Activated T-helper 1 cell treated with anti-CD3 and anti-CD28 coated beads, Interleukin-12 subunit alpha, Interleukin-12 subunit beta, Interleukin-2, Interleukin-4 antibody, amounts not matched to agents 30 ng/mL and 10 ng/mL and 1 ng/mL, durations not matched to agents 14 hours and 24 hours and 36 hours (primary cell): ENCODE data around the gene IQGAP3. TPM values are rescaled to one million over a fixed set of nuclear protein-coding genes. Genes with fewer than 3 reads are reported as not detected.

Source experiments
- DNase-seq: peaks from one replicate; pipeline ENCODE4 v3.0.0; 2021; ENCODE audit warnings: low spot score
- H3K27ac Mint-ChIP-seq: one replicate; pipeline ENCODE4 v1.8.0; 2021; ENCODE audit warnings: mild to moderate bottlenecking, mixed read lengths
- H3K27me3 Mint-ChIP-seq: one replicate; pipeline ENCODE4 v1.8.0; 2022; ENCODE audit warnings: mild to moderate bottlenecking, moderate library complexity, mixed read lengths; ENCODE audit not compliant: insufficient read depth
- H3K36me3 Mint-ChIP-seq: one replicate; pipeline ENCODE4 v1.8.0; 2021; ENCODE audit warnings: low read depth, mixed read lengths
- H3K4me1 Mint-ChIP-seq: one replicate; pipeline ENCODE4 v1.8.0; 2021; ENCODE audit warnings: low read depth, mixed read lengths
- H3K4me3 Mint-ChIP-seq: one replicate; pipeline ENCODE4 v1.8.0; 2021; ENCODE audit warnings: mild to moderate bottlenecking, moderate library complexity, mixed read lengths
- H3K9me3 Mint-ChIP-seq: one replicate; pipeline ENCODE4 v1.8.0; 2021; ENCODE audit warnings: mixed read lengths
- intact Hi-C: fragments of 100-400 bp; cut with micrococcal nuclease; formaldehyde crosslinking; loops from one replicate; pipeline ENCODE4 v1.15.1; 2024
- total RNA-seq: library from RNA; stranded (reverse); gene quantifications from 2 replicates; pipeline ENCODE4 v1.2.3, GENCODE V29; 2022

The IQGAP3 gene
- total RNA-seq, 1 donor from 2014 or later = 11.2 TPM

DNA sequence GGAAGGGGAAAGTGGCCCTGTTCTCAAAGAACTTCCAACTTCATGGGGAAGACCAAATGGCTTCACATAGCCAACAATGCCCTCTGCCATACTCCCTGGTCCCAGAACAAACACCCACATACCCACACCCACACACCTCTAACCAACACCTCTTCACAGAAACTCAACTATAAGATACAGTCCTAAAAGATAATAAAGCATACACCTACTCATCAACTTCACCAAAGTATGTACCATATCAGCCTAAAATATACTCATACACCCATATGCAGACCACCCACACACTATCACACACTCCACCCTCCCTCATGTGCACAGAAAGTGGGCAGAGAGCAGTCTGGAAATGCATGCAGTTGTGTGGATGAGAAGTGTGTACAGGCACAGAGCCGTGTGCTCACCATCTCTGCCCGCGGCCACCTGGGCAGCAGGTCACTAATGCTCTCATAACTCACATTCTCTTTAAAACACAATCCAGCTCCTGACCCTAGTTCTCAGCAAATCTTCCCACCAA lies 27.7 kb downstream of the IQGAP3 start:
- Mint-ChIP-seq H3K9me3 (no peaks in the 10 kb centered on the region), H3K4me1 (no peaks in the 10 kb centered on the region), H3K36me3 (peaks cover 8% of the 10 kb centered on the region), H3K4me3 (no peak overlapping the region), H3K27me3 (no peaks in the 10 kb centered on the region), H3K27ac (no peak overlapping the region)
- intact Hi-C loops = no loop called here
- DNase-seq = no peak

DNA sequence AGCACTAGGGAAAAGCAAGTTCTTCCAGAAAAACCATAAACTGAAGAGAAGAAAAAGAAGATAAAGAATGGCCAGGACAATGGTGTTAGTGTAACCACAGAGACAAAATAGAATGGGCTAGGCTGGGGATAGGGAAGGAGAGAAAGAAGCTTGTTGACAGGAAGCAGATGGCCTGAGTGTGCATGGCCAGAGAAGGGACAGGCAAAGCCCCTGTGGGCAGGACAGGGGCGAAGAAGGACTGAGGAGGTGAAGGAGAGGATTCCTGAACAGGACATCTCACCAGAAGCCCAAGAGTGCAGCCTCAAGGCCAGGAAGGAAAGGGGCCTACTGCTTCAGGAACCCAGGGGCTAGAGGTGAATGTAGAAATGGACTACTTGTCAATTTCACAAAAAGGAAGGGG lies 29.3 kb downstream of the IQGAP3 start:
- Mint-ChIP-seq H3K9me3 (no peaks in the 10 kb centered on the region), H3K27ac (no peak overlapping the region), H3K4me3 (no peak overlapping the region), H3K36me3 (peaks cover 17% of the 10 kb centered on the region), H3K4me1 (peaks cover 11% of the 10 kb centered on the region), H3K27me3 (no peaks in the 10 kb centered on the region)
- intact Hi-C loops = no loop called here
- DNase-seq = no peak

DNA sequence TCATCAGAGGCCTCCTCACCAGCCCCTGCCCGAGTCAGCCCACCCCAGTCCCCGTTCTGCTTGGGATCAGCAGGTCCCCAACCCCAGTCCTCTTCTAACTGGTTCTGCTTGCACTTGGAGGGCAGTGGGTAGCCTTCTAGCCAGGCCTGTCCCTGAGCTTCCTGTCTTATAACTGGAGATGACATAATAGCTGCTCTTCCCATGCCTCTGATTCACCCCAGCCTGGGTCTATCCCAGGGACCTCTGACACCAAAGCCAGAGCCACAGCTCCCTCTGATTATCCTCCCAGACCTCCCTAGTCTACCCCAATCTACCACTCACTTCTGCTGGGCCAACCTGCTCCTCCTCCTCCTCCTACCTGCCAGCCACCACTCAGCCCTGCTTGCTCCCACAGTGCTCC lies 31.4 kb downstream of the IQGAP3 start:
- Mint-ChIP-seq H3K9me3 (no peaks in the 10 kb centered on the region), H3K4me3 (no peak overlapping the region), H3K27me3 (no peaks in the 10 kb centered on the region), H3K27ac (peak overlapping the region; percentile 13), H3K36me3 (peaks cover 14% of the 10 kb centered on the region), H3K4me1 (peaks cover 11% of the 10 kb centered on the region)
- intact Hi-C loops = no loop called here
- no peak for DNase-seq

DNA sequence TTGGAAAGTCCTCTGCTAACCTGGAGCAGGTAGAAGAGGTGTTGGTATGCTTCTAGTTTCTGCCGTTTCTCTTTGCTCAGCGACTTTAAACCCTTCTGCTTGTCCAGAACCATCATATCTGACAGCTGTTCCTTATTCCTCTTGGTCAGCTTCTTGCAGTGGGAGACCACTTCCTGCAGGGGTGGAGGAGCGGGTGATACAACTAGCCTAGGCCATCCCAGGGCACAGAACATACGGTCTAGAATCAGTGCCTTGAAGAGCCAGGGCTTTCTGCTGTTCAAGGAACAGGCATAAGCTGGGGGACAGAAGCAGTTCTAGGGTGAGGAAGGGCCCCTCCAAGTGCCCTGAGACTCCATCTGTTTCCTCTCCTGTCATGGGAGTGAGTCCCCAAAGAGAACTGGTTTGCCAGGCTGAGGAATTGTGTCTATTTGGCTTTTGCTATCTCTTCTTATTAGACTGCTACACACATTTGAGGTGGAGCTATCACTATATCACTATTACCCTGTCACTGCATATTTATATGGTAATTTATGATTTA lies 32.5 kb downstream of the IQGAP3 start:
- Mint-ChIP-seq H3K36me3 (peaks cover 18% of the 10 kb centered on the region), H3K27ac (no peak overlapping the region), H3K4me1 (peaks cover 11% of the 10 kb centered on the region), H3K9me3 (no peaks in the 10 kb centered on the region), H3K27me3 (no peaks in the 10 kb centered on the region), H3K4me3 (no peak overlapping the region)
- no peak for DNase-seq
- intact Hi-C loops = no loop called here

DNA sequence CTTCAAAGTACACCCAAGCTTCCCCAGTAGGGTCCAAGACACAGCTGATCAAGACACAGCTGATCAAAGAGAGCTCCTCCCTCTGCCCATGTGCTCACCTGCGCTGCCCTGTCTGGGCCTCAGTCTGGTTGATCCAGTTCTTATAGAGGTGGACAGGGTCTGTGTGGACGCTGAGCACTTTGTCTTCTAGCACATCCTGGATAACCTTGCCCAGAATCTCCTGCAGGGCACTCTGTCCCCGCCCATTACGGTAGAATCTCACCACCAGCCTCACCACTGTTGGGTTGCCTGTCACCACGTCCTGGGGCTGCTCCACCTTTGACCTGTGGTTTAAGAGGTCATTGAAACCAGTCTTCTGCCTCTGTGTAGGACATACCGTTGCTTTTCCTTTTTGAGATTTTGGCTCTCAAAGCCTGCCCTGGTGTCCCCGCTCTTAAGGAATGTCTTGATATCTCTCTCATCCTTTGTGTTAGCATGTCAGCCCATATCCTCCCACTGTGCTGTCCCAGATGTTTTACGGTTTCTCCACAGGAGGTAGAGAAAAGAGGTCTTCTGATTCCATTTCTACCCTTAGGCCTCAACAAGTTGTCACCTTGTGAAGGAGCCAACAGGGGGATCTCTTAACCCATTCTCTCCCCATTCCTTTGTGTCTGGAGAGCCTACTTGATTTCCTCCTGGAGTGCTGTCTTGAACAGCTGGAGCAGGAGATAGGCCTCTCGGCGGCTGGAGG lies 33.5 kb downstream of the IQGAP3 start:
- peaks cover 11% of the 10 kb centered on the region for H3K4me1 Mint-ChIP-seq
- DNase-seq = no peak
- intact Hi-C loops = no loop called here
- H3K4me3 Mint-ChIP-seq = no peak overlapping the region
- no peaks in the 10 kb centered on the region for H3K9me3 Mint-ChIP-seq
- H3K36me3 Mint-ChIP-seq = peaks cover 18% of the 10 kb centered on the region
- no peak overlapping the region for H3K27ac Mint-ChIP-seq
- no peaks in the 10 kb centered on the region for H3K27me3 Mint-ChIP-seq

DNA sequence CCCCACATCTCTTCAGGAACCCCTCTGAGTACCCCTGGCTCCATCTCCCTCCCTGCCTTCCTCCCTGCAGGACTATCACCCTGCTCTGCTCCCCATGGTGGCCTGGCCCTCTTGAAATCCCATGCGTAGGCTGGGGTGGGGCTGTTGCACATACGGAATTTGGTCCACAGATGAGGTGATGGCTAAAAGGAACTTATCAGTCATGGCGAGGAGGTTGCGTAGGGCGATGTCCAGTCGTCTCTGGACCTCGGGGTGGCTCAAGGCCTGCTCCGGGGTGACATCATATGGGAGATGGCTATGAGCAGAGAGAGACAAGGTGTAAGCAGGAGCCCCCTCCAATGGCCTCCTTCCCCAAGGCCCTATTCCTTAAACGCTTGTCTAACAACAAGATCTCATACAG lies 35.3 kb downstream of the IQGAP3 start:
- Mint-ChIP-seq H3K36me3 (peaks cover 16% of the 10 kb centered on the region), H3K27me3 (no peaks in the 10 kb centered on the region), H3K4me1 (peaks cover 11% of the 10 kb centered on the region), H3K4me3 (no peak overlapping the region), H3K9me3 (no peaks in the 10 kb centered on the region), H3K27ac (no peak overlapping the region)
- DNase-seq = no peak
- intact Hi-C loops = no loop called here

DNA sequence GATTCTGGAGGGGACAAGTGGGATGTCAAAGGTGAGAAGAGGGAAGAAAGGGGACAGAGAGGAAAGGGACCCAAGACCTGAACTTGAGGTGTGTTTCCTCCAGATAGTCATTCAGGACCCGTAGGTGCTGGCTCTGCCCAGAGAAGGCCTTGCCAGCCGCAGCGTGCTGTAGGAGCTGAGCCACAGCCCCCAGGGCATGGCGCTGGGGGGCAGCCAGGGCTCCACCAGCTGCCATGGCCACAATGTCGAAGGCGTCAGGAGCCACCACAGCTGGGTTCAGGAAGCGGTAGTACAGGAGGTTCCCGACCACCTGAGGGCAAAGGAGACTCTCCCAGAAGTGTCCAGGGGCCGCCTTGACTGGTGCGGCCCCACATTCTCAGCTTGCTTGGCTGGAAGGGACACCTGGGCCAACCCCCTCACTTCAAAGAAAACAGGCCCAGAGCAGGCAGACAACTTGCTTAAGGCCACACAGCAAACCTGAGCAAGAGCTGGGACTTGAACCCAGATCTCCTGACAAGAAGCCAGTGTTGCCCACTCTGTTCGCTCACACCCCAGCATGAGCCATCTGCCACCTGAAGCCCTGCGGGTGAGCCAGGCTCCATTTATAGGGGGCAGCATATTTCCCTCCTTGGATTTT lies 37.8 kb downstream of the IQGAP3 start:
- Mint-ChIP-seq H3K4me3 (no peak overlapping the region), H3K4me1 (peaks cover 11% of the 10 kb centered on the region), H3K9me3 (no peaks in the 10 kb centered on the region), H3K27ac (no peak overlapping the region), H3K27me3 (no peaks in the 10 kb centered on the region), H3K36me3 (peaks cover 13% of the 10 kb centered on the region)
- no peak for DNase-seq
- intact Hi-C loops = no loop called here

DNA sequence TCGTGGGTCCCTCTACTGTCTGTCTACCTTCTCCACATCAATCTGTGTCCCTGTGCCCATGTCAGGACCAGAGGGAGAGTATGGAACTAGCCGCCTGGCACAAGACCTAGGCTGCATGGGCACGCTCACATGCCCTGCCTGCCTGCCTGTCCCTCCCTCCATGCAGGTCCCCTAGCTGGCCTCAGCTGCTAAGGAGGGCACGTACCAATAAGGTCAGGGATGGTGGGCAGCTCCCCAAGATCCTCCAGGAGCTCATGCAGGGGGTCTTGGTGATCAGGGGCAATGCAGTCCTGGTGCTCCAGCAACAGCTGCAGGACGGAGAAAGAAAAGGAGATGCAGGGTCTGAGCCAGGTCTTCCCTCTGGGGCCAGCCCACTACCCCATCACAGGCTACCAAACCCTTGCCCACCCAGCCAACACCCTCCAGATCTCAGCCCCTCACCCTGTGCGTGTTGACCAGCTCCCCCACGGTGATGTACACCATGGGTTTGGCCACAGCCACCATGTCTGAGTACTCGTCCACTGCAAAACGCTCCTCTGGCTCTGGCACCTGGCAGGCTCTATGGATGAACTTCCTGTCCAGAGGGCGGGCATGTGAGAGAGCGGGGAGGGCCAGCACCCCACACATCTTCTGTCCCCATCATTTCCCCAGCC lies 38.7 kb downstream of the IQGAP3 start:
- Mint-ChIP-seq H3K27ac (no peak overlapping the region), H3K9me3 (no peaks in the 10 kb centered on the region), H3K4me3 (no peak overlapping the region)

DNA sequence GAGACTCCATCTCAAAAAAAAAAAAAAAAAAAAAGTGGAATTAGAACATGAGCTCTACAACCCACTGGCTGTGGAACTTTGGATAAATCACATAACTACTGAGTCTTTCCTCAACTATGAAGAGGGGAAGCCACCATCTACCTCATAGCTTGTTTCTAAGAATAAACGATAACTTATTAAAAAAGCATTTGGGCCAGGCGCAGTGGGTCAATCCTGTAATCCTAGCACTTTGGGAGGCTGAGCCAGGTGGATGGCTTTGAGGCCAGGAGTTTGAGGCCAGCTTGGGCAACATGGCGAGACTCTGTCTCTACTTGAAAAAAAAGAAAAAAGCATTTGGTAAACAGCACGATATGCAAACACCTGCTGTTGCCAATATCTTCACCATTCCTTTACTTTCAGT lies 40.0 kb downstream of the IQGAP3 start:
- H3K4me3 Mint-ChIP-seq = no peak overlapping the region
- no peaks in the 10 kb centered on the region for H3K9me3 Mint-ChIP-seq
- intact Hi-C loops = no loop called here
- H3K27me3 Mint-ChIP-seq = no peaks in the 10 kb centered on the region
- peaks cover 9% of the 10 kb centered on the region for H3K4me1 Mint-ChIP-seq
- H3K36me3 Mint-ChIP-seq = peaks cover 6% of the 10 kb centered on the region
- H3K27ac Mint-ChIP-seq = no peak overlapping the region
- no peak for DNase-seq

More for the DNA sequence above, 38.7 kb downstream of the IQGAP3 start:
- Mint-ChIP-seq H3K36me3 (peaks cover 9% of the 10 kb centered on the region), H3K4me1 (peaks cover 7% of the 10 kb centered on the region), H3K27me3 (no peaks in the 10 kb centered on the region)
- DNase-seq = no peak
- intact Hi-C loops = no loop called here

DNA sequence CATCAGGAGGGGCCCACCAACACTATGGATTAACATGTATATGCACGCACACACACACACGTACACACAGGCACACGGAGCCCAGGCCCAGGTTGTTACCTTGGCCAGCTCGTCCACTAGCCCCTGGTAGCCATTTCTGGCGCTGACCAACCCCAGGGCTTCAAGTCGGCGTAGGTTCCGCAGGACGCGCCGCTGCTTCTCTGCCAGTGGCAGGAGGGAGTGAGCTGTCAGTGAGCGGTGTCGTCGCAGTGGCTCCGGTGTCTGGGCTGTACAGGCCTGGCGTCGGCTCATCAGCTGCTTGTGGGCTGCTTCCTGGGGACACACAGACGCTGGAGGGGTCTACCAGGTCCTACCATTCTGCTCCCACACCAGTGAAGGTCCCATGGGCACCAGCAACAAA lies 42.4 kb downstream of the IQGAP3 start:
- Mint-ChIP-seq H3K4me1 (peaks cover 19% of the 10 kb centered on the region), H3K36me3 (peaks cover 10% of the 10 kb centered on the region), H3K4me3 (no peak overlapping the region), H3K9me3 (no peaks in the 10 kb centered on the region), H3K27me3 (no peaks in the 10 kb centered on the region), H3K27ac (no peak overlapping the region)
- DNase-seq = no peak
- intact Hi-C loops = no loop called here

DNA sequence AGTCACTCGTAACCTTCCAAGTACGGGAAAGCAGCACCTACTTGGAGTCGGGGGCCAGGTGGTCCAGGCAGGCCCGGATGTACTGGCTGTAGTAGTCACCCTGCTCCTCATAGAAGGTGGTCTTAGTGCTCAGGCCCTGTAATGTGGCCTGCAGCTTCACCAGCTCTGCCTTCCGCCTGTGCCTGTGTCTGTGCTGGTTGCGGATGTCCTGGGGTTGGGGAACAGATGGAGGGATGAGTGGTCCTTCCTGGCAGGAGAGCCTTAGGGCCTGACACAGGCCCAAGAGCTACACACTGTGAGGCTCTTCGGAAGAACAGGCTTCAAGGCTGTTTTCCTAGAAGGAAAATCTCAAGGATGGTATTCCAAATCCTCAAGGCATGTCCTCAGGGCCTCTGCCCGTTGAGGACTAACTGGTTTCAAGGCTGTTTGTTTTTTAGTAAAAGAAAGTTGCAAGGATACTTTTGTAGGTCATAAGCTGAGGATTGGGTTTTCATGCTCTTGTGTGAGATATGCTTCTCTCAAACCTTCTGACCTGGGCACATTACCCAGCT lies 43.4 kb downstream of the IQGAP3 start:
- Mint-ChIP-seq H3K27me3 (no peaks in the 10 kb centered on the region), H3K27ac (no peak overlapping the region), H3K4me3 (no peak overlapping the region), H3K36me3 (peaks cover 14% of the 10 kb centered on the region), H3K4me1 (peaks cover 29% of the 10 kb centered on the region), H3K9me3 (no peaks in the 10 kb centered on the region)
- DNase-seq = no peak
- intact Hi-C loops = no loop called here

DNA sequence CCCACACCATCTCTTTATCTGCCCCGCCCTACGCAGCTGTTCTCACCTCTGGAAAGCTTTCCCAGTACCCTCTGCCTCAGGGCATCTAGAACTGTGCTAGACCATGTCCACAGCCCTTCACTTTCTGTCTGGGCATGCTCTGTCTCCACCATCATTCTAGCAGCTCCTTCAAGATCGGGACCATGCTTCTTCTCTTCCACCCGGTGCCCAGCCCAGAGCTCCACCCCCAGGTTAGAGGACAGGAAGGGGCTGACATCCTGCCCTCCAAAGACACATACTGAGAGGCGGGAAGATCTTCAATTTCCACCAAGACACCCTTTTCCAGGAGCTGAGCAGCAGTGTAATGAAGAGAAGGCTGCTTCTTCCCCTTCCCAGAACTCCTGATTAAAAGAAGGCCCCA lies 44.1 kb downstream of the IQGAP3 start:
- Mint-ChIP-seq H3K36me3 (peaks cover 14% of the 10 kb centered on the region), H3K4me1 (peaks cover 32% of the 10 kb centered on the region), H3K27me3 (no peaks in the 10 kb centered on the region), H3K9me3 (no peaks in the 10 kb centered on the region), H3K27ac (no peak overlapping the region), H3K4me3 (no peak overlapping the region)
- intact Hi-C loops = no loop called here
- DNase-seq = no peak

DNA sequence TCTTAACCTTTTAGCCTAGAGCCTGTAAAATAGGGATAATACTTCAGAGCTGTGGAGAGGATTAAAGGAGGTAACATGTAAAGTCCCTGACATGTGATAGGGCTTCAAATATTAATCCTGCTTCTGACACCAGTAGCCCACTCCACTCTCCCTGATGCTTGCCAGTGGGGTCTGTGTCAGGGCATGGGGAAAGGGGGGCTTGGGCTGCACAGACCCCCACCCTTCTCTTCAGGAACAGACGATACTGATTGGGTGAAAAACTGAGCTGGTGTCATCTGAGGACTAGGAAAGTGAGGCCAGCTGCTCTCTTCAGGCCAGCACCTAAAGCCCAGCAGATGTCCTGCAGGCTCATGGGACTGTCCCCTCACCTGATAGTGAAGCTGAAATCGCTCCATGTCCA lies 44.8 kb downstream of the IQGAP3 start:
- H3K27ac Mint-ChIP-seq = no peak overlapping the region
- no peaks in the 10 kb centered on the region for H3K27me3 Mint-ChIP-seq
- peaks cover 32% of the 10 kb centered on the region for H3K4me1 Mint-ChIP-seq
- peaks cover 14% of the 10 kb centered on the region for H3K36me3 Mint-ChIP-seq
- DNase-seq = no peak
- H3K9me3 Mint-ChIP-seq = no peaks in the 10 kb centered on the region
- intact Hi-C loops = no loop called here
- no peak overlapping the region for H3K4me3 Mint-ChIP-seq
